SW480 (cell line): ENCODE data around the gene DENND2C.

ENCODE experiments used
- DNase-seq: peaks from one replicate; pipeline ENCODE4 v3.0.0-alpha.2; 2016; ENCODE audit warnings: low spot score

DENND2C gene

DNA sequence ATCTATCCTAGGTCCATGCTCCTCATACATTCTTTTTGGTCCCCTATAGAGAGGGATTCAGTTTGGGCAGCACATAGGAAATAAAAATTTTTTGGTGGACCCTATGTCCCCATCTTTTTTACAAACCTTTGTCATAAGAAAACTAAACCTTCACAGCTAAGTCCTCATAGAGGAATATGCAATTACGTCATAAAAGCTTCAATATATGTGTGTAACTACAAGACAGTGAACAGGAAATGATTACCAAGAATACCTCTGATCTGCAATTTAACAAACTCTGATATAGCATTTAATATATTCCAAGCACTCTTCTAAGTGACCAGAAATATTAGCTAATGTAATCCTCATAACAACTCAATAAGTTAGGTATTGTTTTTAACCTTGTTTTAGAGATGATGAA is 6.3 kb upstream of the DENND2C start:
- DNase-seq = no peak

DNA sequence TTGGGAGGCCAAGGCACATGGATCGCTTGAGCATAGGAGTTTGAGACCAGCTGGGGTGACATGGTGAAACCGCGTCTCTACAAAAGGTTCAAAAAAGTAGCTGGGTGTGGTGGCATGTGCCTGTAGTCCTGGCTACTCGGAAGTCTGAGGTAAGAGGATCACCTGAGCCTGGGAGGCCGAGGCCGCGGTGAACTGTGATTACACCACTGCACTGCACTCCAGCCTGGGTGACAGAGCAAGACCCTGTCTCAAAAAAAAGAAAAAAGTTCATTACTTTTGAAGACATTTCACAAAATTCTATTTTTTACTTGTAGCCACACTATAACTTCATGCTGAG is 2.1 kb upstream of the DENND2C start:
- DNase-seq = no peak

DNA sequence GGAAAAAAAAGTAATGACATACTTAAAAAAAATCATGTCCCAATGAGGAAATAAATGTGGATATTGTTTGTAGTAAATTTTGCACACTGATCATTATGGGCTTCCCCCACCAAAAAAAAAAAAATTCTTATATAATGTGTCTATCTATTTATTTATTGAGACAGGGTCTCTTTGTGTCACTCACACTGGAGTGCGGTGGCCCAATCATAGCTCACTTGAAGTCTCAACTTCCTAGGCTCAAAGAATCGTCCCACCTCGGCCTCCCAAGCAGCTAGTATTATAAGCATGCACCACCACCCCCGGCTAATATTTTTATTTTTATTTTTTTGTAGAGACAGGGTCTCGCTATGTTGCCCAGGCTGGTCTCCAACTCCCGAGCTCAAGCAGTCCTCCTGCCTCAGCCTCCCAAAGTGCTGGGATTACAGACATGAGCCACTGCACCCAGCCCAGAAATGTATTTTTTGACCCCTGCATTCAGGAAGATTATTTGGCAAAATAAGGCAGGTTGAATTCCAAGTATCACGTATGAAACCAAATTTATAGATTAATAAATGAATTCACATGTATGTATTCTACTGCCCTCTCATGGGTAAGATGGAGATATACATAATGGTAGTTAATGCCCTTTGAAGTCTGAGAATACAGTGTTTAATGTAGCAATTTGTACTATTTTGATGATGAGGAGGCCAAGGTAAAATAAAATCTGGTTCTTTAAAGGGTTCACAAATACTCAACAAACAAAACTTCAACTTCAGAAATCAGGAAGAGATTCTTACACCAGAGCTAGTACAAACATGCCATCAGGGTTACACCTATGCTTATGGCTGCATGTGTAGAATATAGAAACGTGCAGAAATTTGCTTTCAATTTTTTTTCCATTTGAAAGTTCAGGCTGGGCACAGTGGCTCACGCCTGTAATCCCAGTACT is 1.4 kb upstream of the DENND2C start:
- DNase-seq = peak; percentile 41

DNA sequence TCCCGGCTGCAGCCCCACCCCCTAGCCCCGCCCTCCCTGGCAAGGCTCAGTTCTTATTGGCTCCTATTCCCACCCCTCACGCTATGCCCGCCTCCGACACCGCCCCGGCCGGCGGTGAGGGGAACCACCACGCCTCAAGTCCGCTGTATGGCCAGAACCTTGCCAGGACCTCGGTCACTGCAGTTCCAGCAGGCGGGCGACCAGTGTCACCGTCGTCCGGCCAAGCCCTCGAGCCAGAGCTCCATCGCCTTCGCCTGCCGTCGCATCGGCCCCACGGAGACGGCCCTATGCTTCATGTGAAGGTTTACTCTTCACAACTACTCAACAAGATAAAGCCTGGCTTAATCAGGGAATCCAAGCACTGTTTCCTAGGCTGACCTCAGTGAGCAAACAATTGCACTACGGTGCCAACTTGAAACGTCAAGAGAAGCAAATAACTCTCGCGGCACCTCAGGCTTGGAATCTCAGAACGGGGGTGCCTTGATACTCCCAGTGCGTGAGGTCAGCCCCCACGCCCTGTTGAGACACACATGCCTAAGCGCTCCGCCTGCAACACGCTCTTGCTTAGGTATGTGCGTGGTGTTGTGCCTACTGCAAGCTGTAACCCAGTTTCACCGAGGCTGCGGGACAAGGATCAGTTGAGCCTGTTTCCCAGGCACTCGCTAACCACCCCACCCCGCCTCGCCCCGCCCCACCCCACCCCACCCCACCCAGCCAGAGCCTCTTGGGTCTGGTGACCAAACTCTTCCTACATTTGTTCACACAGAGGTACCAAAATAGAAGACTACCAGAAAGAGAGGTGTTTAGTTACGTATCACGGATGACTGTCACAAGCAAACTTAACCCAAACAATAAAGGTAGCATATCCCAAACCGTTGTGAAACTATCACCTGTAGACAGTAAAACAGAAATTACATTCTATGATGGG is 498 bp upstream of the DENND2C start:
- peak; percentile 88 for DNase-seq

DNA sequence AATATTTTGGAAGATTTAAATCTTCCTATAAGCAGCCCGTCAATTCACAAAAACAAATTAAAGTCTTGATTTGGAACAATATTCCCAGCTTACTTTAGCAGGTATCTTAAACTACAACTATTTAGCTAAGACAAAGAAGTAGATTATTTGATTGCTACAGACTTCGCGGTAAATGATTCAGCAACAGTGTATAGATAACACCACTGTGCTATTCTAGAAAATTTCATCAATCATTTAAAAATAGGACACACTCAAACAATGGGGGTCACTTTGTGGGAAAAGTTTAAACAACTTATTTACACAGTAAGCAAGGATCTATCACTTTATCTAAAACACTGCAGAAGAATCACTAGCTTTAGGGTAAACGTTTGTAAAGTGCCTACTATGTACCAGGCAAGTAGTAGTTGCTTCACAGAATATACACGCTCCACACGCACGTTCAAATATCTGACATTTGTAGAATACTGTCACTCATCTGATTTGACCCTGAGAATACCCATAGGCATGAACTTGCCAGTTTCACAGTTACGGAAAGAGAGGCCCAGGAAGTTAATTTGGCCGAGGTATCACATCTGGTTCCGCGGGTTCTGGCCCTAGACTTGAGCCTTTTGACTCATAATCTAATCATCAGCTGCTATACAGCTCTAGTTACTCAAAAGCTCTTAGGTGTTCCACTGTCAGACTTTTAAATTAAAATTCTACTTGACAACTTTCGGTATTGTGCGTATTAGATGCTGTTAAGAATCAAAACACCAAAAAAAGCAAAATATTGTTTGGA is 876 bp downstream of the DENND2C start:
- DNase-seq = peak; percentile 22

DNA sequence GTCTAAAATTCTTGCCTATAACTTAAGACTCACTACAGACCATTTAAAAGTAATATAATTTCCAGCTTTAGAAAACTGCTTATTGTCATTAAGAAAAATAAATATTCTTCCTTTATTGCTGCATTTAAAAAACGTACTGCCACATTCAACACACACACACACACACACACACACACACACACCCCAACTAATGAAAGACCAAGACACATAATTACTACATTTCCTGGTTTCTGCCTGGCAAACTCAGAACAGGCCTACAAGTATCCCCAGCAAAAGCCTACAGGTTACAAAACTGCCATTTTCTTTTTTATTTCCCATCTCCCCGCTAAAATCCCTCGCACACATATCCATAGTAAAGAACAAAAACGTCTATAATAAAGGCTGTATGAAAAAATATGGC is 1.5 kb downstream of the DENND2C start:
- no peak for DNase-seq

DNA sequence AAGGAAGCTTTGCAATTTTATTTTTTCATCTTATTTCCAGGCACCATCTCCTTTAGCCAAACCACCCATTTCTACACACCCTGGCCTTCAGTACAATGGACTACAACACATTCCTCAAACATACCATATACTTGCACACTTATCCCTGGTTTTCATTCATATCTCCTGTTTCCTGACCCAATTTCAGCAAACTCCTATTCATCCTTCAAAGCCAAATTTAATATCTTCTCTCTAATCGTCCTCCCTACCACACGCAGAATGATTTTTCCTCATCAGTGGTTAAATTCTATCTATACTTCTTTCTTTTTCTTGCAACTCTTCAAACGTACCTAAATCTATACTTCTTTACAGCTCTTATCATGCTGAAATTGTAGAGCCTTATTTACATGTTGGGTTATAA is 2.9 kb downstream of the DENND2C start:
- DNase-seq = no peak

DNA sequence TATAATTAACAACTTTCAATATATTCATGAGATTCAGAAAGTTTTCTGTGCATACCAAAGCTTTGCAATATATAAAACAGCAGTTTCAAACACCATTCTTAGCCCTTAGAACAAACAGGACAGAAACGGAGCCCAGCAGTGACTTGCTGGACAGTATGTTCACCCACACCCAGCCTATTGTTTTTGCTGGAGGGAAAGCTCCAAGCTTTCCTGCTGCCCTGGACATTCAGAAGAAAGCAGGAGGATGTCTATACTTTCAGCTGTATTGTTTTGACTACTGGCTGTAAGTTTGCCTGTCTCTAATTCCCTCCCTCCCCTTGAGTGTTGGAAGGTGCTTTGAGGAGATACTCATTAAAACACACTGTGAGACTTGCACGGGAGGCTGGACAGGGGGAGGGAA is 9.6 kb downstream of the DENND2C start:
- DNase-seq = no peak

DNA sequence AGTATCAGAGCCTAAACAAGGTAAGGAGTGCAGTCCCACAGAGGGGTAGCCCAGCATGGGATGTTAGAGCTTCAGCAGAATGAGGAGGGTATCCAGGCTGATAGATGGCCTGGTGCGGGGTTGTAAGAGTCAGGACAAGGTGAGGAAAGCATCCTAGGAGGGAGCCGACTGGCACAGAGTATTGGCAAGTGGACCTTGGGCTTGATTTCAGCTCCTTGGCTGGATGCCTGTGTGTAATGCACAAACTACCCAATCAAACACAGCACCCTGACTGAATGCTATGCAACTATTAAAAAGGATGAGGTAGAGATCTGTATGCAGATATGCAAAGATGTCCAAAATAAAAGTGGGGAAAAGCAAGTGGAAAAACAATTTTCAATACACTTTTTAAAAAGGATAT is 18.0 kb downstream of the DENND2C start:
- no peak for DNase-seq

DNA sequence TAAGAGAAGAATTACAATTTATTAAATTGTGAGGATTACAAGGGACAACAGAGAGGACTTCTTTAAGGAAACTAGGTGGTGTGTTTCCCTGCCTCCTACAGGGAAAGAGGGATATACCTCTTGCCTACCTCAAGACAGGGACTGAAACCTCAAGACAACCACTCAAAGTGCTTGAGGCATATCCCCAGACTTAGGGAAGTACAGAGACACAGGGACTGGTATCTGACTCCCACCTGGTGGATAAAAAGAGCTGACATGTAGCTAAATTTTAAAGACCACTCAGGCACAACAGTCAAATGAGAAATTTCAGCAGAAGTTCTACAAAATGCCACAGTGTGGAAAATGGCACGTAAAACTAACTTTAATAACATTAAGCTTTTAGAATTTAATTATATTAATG is 21.3 kb downstream of the DENND2C start:
- DNase-seq = no peak

DNA sequence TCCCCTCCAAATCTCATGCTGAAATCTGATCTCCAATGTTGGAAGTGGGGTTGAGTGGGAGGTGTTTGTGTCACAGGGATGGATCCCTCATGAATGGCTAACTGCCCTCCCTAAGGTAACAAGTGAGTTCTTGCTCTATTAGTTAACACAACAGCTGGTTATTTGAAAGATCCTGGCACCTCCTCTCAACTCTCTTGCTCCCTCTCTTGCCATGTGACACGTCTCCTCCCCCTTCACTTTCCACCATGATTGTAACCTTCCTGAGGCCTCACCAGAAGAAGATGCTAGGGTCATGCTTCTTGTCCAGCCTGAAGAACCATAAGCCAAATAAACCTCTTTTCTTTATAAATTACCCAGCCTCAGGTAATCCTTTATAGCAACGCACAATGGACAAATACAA is 28.5 kb downstream of the DENND2C start:
- DNase-seq = no peak

DNA sequence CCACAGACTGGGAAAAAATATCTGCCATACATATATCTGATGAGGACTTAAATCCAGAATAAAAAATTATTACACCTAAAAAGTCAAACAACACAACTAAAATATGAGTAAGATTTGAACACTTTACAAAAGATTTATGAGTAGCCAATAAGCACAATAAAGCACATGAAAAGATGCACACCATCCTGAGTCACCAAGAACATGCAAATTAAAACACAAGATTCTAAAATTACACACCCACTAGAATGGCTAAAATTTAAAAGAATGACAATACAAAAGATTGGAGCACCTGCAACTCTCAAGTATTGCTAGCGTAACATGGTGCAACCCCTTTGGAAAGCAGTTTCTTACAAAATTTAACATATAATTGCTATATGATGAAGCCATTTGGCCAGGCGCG is 30.9 kb downstream of the DENND2C start:
- no peak for DNase-seq

DNA sequence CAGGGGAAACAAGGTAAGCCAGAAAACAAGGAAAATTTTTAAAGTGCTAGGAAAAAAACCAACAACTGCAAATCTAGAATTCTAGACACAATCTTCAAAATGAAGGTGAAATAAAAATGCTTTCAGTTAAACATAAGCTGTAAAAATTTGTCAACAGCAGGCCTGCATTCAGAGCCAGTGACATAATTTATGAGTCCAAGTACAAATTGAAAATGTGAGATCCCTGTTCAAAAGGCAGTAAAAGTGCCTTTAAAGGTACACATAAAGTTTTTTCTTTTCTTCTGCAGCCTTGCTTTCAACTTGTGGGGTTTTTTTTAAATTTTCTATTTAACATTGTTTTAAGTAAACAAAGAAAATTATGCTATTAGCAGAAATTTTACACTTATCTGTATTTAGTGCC is 37.4 kb downstream of the DENND2C start:
- DNase-seq = no peak

DNA sequence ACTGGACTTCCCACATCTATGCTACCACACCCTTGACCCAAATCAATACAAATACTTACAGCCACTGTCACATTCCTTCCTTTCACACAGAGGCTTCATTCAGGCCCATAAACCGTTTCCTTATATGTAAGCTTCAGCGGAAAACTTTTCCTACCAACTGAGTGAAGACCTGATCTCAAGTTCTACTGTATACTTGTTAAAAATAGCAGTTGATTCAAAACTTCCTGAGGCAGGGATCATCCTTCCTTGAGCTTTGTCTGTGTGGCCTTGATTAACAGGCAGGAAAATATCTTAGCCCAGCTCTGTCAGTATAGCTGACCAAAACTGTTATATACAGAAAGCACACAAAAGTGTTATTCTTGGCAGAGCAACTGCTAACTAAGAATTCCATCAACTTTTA is 42.7 kb downstream of the DENND2C start:
- no peak for DNase-seq

DNA sequence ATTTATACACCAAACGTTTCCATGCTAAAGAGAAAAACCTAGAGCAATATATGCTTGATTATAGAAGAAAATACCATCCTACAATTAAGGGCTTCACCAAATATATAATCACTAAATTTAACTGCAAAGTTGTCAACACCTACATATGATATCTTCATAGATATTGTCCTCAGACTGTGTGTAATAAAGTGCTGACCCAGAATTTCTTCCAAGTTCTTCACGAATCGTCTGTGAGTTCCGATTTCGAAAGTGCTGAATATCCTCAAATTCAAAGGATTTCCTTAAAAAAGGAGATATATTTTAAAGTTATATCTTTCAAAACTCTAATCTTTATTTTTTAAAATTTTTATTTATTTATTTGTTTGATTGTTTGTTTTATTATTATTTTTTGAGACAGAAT is 46.5 kb downstream of the DENND2C start:
- DNase-seq = no peak

DNA sequence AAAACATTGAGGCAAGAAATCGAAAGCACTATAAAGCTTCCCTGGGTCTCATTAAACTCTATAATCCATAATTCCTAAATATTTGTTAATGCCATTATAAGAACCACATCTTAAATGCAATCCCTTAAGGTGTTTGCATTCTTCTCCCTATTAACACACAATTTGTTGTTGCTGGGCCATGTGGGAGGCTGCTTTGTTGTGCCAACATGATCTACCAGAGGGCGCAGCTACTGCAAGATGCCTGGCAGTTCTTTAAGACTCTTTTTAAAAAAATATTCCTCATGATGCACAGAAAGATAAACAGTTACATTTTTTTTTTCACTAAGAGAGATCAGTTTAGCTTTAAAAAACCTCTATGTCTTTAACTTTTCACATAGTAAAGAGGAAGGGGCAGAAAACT is 49.4 kb downstream of the DENND2C start:
- DNase-seq = no peak

DNA sequence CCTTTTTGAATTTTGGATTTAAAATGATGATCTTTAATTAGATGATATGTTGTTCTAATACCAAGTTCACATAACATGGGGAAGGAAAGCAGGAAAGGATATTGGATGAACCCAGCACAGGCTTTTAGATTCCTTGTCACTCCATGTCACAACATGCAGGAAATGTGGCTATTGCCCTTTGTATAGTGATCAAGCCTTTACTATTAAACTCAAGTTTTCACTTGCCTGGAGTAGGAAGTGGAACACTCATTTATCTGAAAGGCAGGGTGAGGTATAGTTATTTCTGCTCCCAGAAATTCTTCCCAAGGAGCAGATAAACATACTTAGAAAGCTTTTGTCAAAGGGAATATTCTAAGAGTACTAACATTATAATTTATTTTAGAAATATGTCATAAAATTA is 51.2 kb downstream of the DENND2C start:
- DNase-seq = no peak

DNA sequence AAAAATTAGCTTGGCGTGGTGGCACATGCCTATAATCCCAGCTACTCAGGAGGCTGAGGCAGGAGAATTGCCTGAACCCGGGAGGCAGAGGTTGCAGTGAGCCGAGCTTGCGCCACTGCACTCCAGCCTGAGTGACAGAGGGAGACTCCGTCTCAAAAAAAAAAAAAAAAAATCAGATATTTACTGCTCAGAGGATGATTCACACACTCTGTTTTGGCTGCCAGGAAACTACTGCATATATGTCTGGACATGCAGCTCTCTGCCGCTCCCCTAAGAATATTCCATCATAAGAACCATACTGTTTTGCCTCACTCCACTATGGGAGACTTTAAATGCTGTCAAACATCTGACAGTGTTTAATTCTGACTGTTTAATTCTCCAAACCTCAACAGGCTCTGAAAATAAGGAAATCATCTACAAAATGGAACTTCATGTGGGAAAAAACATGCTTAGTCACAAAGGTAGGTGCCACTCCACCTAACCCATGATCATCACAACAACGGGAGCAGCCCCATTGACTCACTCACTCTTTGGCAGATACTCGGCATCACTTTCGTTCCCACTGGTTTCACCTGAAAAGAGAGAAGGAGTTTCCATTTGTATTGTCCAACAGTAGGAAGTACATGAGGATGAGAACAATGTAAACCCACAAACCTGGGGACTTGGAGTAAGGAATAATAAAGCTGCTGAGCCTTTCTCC is 59.2 kb downstream of the DENND2C start:
- no peak for DNase-seq

DNA sequence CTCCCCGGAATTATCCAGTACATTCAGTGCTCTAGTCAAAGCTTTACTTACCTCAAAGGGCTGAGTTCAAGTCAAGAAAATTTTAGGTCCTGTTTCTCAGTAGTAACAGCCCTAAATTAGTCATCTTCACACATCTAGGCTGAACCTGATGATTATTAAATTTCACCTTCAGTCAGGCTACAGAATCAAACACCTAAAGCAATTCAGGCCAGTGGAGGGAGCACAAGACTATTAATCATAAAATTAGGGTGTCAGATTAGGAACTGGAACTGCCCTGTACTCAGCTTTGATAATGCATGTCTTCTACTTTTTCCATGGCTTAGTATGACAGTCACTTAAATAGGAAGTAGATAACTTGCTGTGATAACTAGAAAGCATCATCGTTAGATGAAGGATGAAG is 60.0 kb downstream of the DENND2C start:
- no peak for DNase-seq

DNA sequence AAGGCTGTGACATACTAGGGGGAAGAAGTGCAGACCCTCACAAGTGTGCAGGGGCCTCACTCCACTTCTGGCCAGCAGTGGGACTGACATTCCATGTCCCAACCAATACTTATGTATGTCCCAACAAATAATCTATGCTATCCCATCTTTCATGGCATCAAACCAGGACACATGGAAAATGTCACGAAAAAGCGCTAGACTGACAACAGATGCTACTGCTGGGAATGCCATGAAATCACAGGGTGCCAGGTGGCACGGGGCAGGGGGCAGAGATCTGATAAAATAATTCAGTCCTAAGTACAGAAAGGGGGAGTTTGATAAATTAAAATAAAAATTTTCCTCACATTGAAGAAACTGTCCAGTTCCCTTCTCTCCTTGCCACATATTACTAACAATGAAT is 60.8 kb downstream of the DENND2C start:
- no peak for DNase-seq

DNA sequence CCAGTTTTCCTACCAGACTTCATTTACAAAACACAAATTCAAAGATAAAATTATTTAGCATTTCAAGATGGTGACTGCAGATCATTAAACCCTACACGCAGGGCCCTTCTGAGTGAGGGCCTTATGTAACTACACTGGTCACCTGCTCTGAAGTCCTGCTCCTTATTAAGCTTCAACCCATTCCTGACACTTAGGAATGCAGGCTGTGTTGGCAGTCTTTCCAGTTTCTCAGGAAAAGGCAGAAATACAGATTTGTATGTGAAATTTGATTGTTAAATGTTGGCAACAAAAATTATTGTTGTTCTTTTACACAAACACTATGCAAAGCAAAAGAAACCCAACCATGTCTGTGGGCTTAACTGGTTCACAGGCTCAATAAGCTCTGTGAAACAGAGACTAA is 62.6 kb downstream of the DENND2C start:
- DNase-seq = no peak

DNA sequence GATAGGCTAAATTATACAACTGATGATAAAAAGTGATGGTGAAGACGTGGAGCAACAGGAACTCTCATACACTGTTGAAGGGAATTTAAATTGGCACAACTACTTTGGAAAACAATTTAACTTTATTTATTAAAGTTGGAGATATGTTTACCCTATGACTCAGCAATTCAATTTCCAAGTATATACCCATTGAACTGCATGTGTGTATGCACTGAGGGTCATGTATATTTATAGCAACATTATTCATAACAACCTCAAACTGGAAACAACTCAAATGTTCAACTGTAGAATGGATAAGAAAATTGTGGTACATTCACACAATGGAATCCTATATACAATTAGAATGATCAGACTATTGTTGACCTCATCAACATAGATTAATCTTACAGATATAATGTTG is 71.9 kb downstream of the DENND2C start:
- DNase-seq = no peak
